ENCODE data around the gene ZXDC.

The ZXDC gene

DNA sequence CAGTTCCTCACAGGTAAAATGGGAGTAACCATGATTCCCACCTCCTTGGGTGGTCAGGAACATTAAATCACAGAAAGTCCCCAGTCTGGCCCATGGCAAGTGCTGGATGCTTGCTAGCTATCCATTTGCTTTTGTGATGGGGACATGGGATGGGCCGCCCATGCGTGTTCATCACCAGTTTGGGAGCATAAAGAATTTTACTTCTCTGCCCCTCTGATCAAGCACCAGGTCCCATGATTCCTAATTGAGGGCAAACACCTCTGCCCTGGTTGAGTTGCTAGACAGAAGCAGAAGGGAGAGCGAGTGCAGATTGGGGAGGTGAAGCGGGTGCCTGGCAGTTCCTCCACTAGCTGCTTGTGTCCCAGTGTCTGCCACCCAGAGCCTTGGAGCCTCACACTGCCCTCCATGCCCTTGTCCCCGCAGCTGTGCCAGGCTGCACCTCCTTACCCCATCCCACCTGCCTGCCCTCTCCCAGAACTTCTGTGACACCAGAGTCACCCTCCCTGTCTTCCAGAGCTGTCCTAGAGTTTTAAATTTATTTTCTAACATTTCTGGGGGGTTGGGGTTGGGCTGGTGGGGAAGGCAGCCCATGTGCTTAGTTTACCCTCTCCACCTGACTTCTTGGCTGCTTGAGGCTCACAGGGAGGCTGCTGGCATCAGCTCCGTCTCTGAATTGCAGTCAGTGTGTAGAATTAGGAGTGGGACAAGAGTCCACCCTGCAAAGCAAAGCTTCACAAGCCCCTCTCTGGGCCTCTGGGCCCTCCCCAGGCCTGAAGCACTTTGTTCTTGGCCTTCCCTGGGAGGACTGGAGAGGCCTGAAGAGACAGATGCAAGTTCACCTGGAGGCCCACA lies 62.6 kb downstream of the ZXDC start:
- DNase-seq = peak; percentile 14

GRCh38 chr3:126408099-126408498 lies 67.6 kb downstream of the ZXDC start:
- no peak for DNase-seq

GRCh38 chr3:126407412-126408044 lies 68.2 kb downstream of the ZXDC start:
- peak; percentile 25 for DNase-seq

DNA sequence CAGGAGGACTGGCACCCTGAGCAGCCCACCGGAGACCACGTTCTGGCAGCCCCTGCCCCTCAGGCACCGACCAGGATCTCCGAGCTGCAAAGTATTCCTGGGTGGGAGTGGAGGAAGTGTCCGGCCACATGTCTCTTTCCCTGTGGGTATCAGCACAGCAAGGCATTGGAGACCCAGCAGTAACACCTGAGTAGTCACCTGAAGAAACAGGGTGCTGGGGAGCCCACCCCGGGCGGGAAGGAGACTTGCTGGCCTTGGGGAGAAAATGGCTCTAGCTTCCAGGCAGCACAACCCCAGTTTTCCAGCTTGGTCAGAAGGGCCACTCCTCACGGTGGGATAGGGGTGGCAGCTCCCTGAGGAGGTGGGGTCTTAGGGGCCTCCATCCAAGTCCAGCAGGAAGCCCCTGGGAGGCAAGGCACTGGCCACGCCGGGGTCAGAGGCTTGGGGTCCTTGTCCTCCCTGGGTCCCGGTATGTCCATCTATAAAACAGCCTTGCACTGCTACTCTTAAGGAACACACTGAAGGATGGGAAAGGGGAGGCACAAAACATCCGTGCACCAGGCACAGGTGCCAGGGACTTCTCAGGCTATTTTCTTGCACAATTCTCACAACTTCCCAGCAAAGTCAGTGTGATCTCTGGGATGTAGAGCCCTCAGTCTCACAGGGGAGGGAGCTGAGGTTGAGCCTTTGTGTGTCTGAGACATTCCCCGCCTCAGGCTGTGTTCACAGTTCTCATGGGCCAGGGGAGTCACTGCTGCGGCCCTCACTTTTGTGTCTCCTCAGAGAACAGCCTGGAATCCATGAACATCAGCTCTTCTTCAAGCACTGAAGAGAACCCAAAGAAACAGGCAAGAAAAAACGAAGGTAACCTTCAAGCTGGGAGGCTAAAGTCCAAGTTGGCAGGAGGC lies 69.0 kb downstream of the ZXDC start:
- peak; percentile 45 for DNase-seq

- DNase-seq = no peak
Measured at GRCh38 chr3:126402666-126403302, 72.9 kb downstream of the ZXDC start.

- no peak for DNase-seq
Measured at GRCh38 chr3:126402178-126402577, 73.5 kb downstream of the ZXDC start.

DNA sequence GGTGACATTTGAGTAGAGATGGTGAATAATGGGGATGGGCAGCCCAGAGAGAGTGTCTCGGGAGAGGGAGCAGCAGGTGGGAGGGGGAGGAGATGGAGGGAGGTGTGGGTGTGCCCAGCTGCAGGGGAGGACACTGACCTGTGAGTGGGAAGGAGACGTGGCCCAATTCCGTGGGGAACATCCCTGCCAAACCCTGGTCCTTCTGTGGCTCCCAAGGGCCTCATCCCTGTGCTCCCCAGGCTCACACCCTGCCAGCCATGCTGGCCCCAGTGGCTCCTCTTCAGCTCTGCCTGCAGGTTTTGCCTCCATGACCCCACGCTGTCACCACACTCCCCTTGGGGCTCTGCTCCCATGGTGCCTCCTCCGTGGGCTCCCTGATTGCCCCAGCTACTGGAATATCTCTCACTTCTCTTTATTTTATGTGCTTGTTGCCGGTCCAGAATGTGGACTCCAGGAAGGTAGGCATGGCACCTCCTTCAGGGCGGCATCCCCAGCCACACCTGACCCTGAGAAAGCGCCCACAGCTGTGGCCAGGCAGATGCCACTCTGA lies 74.0 kb downstream of the ZXDC start:
- no peak for DNase-seq

- DNase-seq = no peak
Measured at GRCh38 chr3:126399756-126400155, 75.9 kb downstream of the ZXDC start.

- no peak for DNase-seq
Measured at GRCh38 chr3:126399351-126399735, 76.3 kb downstream of the ZXDC start.

- DNase-seq = peak; percentile 45
Measured at GRCh38 chr3:126398423-126399350, 77.0 kb downstream of the ZXDC start.

- no peak for DNase-seq
Measured at GRCh38 chr3:126397610-126398422, 77.9 kb downstream of the ZXDC start.

GRCh38 chr3:126396536-126396935 lies 79.2 kb downstream of the ZXDC start:
- DNase-seq = no peak

GRCh38 chr3:126395846-126396513 lies 79.7 kb downstream of the ZXDC start:
- no peak for DNase-seq

- no peak for DNase-seq
Measured at GRCh38 chr3:126394977-126395321, 80.7 kb downstream of the ZXDC start.

- peak; percentile 85 for DNase-seq
Measured at GRCh38 chr3:126394179-126394976, 81.3 kb downstream of the ZXDC start, which contains the start of gene CFAP100. TSS of gene CFAP100 (plus strand) at chr3:126394909. CDS start at chr3:126396001, 1,092 bp downstream.

GRCh38 chr3:126393563-126393962 lies 82.1 kb downstream of the ZXDC start:
- DNase-seq = no peak

DNA sequence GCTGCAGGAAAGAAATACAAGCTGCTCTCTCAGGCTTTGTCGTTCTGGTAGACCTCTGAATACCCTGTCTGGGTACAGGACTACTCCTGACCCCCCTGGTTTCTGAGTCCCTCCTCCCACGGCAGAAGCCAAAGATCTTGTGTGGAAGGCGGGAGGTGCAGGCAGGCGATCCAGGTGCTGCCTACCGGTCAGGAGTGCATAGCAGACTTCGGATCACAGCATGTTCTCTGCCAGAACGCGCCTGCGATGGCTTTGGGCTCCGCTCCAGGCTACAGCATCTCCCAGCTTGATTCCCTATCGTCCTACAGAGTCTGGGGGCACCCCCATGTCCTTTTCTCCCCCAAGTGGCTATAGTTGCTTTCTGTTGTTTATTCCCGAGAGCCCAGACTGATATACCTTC lies 83.4 kb downstream of the ZXDC start:
- DNase-seq = peak; percentile 45

- DNase-seq = no peak
Measured at GRCh38 chr3:126391631-126392030, 84.1 kb downstream of the ZXDC start.

DNA sequence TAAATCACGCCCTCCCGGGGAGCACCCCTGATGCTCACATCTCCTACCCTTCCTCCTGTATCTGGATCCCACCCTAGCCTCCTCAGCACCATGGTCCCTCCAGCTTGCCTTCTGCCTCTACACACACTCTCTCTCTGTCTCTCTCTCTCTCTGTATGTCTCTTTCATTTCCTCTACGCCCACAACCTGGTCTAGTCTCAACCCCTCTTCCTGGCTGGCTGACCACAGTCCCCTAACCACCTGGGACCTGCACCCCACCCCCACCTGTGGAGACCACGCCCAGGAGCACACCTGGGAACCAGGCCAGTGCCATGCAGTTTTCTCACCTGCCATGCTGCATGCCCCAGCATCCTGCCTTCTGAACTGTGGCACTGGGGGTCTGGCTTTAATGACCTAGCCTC lies 84.9 kb downstream of the ZXDC start:
- DNase-seq = no peak
